Muscle of leg (tissue), 16 donors: ENCODE results near the gene CLCN1. TPM values are rescaled to one million over a fixed set of nuclear protein-coding genes. Genes with fewer than 3 reads are reported as not detected.

Experiments
- DNase-seq: peaks from one replicate; pipeline ENCODE4 v3.0.0; 2013
- H3K27ac ChIP-seq: one replicate; pipeline ENCODE4 v1.5.1; 2013; ENCODE audit warnings: mild to moderate bottlenecking, low read length, control low read depth
- H3K27me3 ChIP-seq: one replicate; pipeline ENCODE4 v1.6.1; 2013; ENCODE audit warnings: low read length; ENCODE audit not compliant: control insufficient read depth, insufficient read depth
- H3K36me3 ChIP-seq: one replicate; pipeline ENCODE4 v1.6.1; 2013; ENCODE audit warnings: low read length; ENCODE audit not compliant: control insufficient read depth, insufficient read depth
- H3K4me1 ChIP-seq: one replicate; pipeline ENCODE4 v1.6.1; 2013; ENCODE audit warnings: low read length; ENCODE audit not compliant: control insufficient read depth, insufficient read depth
- H3K4me3 ChIP-seq: one replicate; pipeline ENCODE4 v1.5.1; 2013; ENCODE audit warnings: low read length, control low read depth
- H3K9me3 ChIP-seq: replicated peaks from 2 replicates; pipeline ENCODE4 v1.6.1; 2013; ENCODE audit warnings: low read depth, low read length; ENCODE audit not compliant: control insufficient read depth
- WGBS: methylation state at CpG from one replicate; pipeline ENCODE4 v1.1.5; 2013; ENCODE audit warnings: missing lambda C conversion rate; ENCODE audit not compliant: insufficient coverage; 5-methylcytosine and 5-hydroxymethylcytosine counted together
- long read RNA-seq, 11 donors: transcript quantifications; one replicate each; lab custom pipeline, GENCODE V29; 2026
- polyA plus RNA-seq, 8 donors: library from polyadenylated mRNA; unstranded; fragments of 120-200 nt; gene quantifications; one replicate each; pipeline versions ENCODE4 v1.2.1 to v1.2.3, GENCODE V29; 2013; ENCODE audit warnings: inconsistent platforms in 1 of 8, low replicate concordance in 1 of 8; ENCODE audit not compliant: insufficient read length in 8 of 8, insufficient read depth in 1 of 8
- total RNA-seq: library from RNA; stranded (reverse); fragments of 120-200 nt; gene quantifications from one replicate; pipeline ENCODE4 v1.2.4, GENCODE V29; 2013

The CLCN1 gene
- total RNA-seq: 1.1 TPM
- polyA plus RNA-seq: 1 to 10 TPM in 5 of 8 donors, under 1 TPM in 3; 0.27 to 3.1 (median 1.2) TPM
- long read RNA-seq, donor 1: 0 reads
- long read RNA-seq, donor 2: 0 reads
- long read RNA-seq, donor 3: 0 reads
- long read RNA-seq, donor 4: 0 reads
- long read RNA-seq, donor 5: 0 reads
- long read RNA-seq, donor 6: 0 reads
- long read RNA-seq, donor 7: 0 reads
- long read RNA-seq, donor 8: 0 reads
- long read RNA-seq, donor 9: 0 reads
- long read RNA-seq, donor 10: 0 reads
- long read RNA-seq, donor 11: 0 reads

DNA sequence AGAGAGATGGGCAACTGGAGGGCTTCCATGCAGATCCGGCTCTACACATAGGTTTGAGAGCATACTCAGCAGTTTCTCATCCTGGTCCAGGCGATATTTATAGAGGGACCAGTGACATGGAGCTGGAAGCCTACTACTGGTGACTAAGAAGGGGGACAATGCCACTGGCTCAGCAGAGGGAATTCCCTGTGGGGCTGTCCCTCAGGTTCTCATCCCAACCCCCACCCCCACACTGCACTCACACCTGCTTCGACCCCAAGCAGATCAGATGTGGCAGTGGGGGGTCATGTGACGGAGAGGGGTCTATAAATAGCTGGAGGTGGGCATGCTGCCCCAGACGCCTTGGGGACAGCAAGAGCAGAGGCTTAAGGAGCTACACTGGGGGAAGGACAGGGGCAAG, at the start of gene CLCN1:
TSS of gene CLCN1 (plus strand) at position 336 of the 400 bp plus-strand sequence. CDS start 102 bp downstream, outside the sequence.
- no peaks in the 10 kb centered on the region for H3K27me3 ChIP-seq
- no peak within 1 kb of the TSS for H3K4me3 ChIP-seq
- no peaks in the 10 kb centered on the region for H3K36me3 ChIP-seq
- H3K27ac ChIP-seq: no peak within 1 kb of the TSS
- peak; percentile 29 for DNase-seq
- no peaks in the 10 kb centered on the region for H3K9me3 ChIP-seq
- 93% methylated on average over 2 of the region's 5 CpGs for WGBS
- H3K4me1 ChIP-seq: peaks cover 13% of the 10 kb centered on the region

GRCh38 chr7:143269251-143269650, 46.7 kb upstream of the CLCN1 start:
- no peak overlapping the region for H3K4me3 ChIP-seq
- 76% methylated on average over 3 of the region's 5 CpGs for WGBS
- no peak for DNase-seq
- H3K36me3 ChIP-seq: peaks cover 39% of the 10 kb centered on the region
- peaks cover 9% of the 10 kb centered on the region for H3K4me1 ChIP-seq
- H3K27me3 ChIP-seq: no peaks in the 10 kb centered on the region
- H3K9me3 ChIP-seq: no peaks in the 10 kb centered on the region
- no peak overlapping the region for H3K27ac ChIP-seq

- no peak overlapping the region for H3K4me3 ChIP-seq
- no peaks in the 10 kb centered on the region for H3K4me1 ChIP-seq
- no CpG with 5 or more reads among the region's 1 CpG for WGBS
- DNase-seq: no peak
- no peaks in the 10 kb centered on the region for H3K9me3 ChIP-seq
- H3K27ac ChIP-seq: no peak overlapping the region
- H3K36me3 ChIP-seq: peaks cover 33% of the 10 kb centered on the region
- H3K27me3 ChIP-seq: no peaks in the 10 kb centered on the region
Observed at GRCh38 chr7:143271240-143271639, 44.7 kb upstream of the CLCN1 start.

- H3K36me3 ChIP-seq: peaks cover 18% of the 10 kb centered on the region
- no peak overlapping the region for H3K4me3 ChIP-seq
- no peak overlapping the region for H3K27ac ChIP-seq
- H3K27me3 ChIP-seq: no peaks in the 10 kb centered on the region
- WGBS: no CpG with 5 or more reads among the region's 2 CpGs
- DNase-seq: no peak
- H3K4me1 ChIP-seq: no peaks in the 10 kb centered on the region
- H3K9me3 ChIP-seq: no peaks in the 10 kb centered on the region
Observed at GRCh38 chr7:143272871-143273270, 43.0 kb upstream of the CLCN1 start.

DNA sequence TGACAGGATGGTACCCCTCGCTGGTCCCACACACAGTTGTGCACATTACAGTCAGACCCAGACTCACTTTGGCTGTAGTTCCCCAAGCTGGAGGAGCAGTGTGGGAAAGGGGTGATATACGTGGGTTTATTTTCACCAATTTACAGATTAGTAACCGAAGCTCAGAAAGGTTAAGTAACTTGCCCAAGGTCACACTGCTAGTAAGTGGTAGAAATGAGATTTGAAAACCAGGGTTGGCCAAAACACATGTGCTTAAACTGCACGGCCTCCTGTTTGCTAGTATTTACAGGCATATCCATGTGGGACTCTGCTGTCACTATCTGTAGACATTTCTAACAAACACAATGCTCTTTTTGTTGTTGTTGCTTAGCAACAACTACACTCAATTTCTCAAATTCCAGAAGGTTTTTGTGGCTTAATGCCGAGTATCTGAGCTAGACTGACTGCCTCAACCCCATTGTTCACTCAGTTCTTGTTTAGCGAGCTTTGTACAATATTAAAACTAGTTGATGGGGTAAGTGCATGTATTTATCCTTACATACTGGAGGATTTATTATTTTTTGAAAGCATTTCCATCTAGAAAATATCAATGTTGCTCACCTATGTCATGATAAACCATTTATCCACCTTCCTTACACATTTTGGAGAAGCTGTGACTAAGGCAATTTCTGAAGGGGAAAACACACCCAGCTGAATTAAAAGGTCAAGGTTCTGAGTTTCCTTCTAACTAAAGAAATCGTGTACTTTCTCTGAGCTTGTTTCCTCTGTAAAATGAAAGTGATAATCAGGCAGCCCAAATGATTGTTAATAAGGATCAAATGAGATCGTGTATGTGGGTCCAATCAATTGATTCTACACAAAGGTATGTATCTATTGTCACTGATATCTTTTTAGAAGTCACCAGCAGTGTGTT, 36.5 kb upstream of the CLCN1 start:
- WGBS: no CpG with 5 or more reads among the region's 8 CpGs
- Histone ChIP-seq H3K36me3 (no peaks in the 10 kb centered on the region), H3K27me3 (no peaks in the 10 kb centered on the region), H3K4me3 (no peak overlapping the region), H3K4me1 (peaks cover 23% of the 10 kb centered on the region), H3K9me3 (no peaks in the 10 kb centered on the region), H3K27ac (peak overlapping the region; percentile 92)
- DNase-seq: peak; percentile 96

GRCh38 chr7:143280160-143280559, 35.8 kb upstream of the CLCN1 start:
- Histone ChIP-seq H3K27me3 (no peaks in the 10 kb centered on the region), H3K9me3 (no peaks in the 10 kb centered on the region), H3K4me3 (no peak overlapping the region), H3K36me3 (no peaks in the 10 kb centered on the region), H3K27ac (peak overlapping the region; percentile 92), H3K4me1 (peaks cover 26% of the 10 kb centered on the region)
- no peak for DNase-seq
- WGBS: no CpG with 5 or more reads among the region's 1 CpG

DNA sequence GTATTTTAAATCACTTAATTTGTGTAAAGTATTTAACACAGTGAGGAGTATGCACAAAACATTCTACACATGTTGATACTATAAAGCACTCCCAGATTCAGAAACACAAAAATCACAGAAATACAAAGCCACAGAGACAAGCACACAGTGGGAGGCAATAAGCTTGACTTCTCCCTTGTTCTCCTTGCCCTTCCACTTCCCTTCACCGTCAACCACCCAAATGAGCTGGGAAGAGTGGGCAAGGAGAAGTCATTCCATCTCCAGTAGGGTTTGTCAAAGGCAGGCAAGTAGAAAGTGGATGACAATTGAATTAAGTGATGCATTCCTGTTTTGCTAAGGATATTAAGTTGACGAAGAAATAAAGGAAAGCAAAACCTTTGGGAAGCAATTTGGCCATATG, 35.3 kb upstream of the CLCN1 start:
- no CpG with 5 or more reads among the region's 2 CpGs for WGBS
- DNase-seq: no peak
- Histone ChIP-seq H3K4me1 (peaks cover 29% of the 10 kb centered on the region), H3K27ac (peak overlapping the region; percentile 92), H3K36me3 (no peaks in the 10 kb centered on the region), H3K27me3 (no peaks in the 10 kb centered on the region), H3K9me3 (no peaks in the 10 kb centered on the region), H3K4me3 (no peak overlapping the region)

- Histone ChIP-seq H3K27ac (no peak overlapping the region), H3K36me3 (no peaks in the 10 kb centered on the region), H3K4me1 (peaks cover 29% of the 10 kb centered on the region), H3K27me3 (no peaks in the 10 kb centered on the region), H3K9me3 (no peaks in the 10 kb centered on the region), H3K4me3 (no peak overlapping the region)
- WGBS: 100% methylated on average over 1 of the region's 2 CpGs
- DNase-seq: no peak
Observed at GRCh38 chr7:143281529-143281928, 34.4 kb upstream of the CLCN1 start.

- peaks cover 30% of the 10 kb centered on the region for H3K4me1 ChIP-seq
- WGBS: 88% methylated on average over 4 of the region's 8 CpGs
Observed at GRCh38 chr7:143282124-143282523, 33.8 kb upstream of the CLCN1 start.

GRCh38 chr7:143283381-143283780, 32.5 kb upstream of the CLCN1 start:
- peaks cover 38% of the 10 kb centered on the region for H3K4me1 ChIP-seq
- peak overlapping the region; percentile 51 for H3K27ac ChIP-seq
- no peaks in the 10 kb centered on the region for H3K36me3 ChIP-seq
- no peaks in the 10 kb centered on the region for H3K9me3 ChIP-seq
- no peak for DNase-seq
- no peaks in the 10 kb centered on the region for H3K27me3 ChIP-seq
- WGBS: 77% methylated on average over 4 of the region's 4 CpGs
- no peak overlapping the region for H3K4me3 ChIP-seq

More at GRCh38 chr7:143282124-143282523, 33.8 kb upstream of the CLCN1 start:
- no peak for DNase-seq
- no peaks in the 10 kb centered on the region for H3K9me3 ChIP-seq
- H3K27me3 ChIP-seq: no peaks in the 10 kb centered on the region
- H3K27ac ChIP-seq: no peak overlapping the region
- no peak overlapping the region for H3K4me3 ChIP-seq
- H3K36me3 ChIP-seq: no peaks in the 10 kb centered on the region
